Adrenal gland (tissue), 5 donors: ENCODE measurements around the gene WDR53.

Experiments used
- POLR2A ChIP-seq, 2 donors: fragments of 450-650 bp; IDR thresholded peaks; one replicate each; pipeline ENCODE4 v1.6.1; 2017; ENCODE audit warnings: antibody characterized with exemption in 2 of 2, mild to moderate bottlenecking in 2 of 2, moderate library complexity in 1 of 2
- TF ChIP-seq, protein P1 (sequence below), 6 experiments: fragments of 450-650 bp in 4 of 6; fragments of 200-600 bp in 2 of 6; sonication (generic) in 1 of 6; IDR thresholded peaks; 1 replicate in 5 of 6; 2 replicates in 1 of 6; pipeline versions ENCODE4 v1.5.1 to v1.8.0; 2016 to 2021; ENCODE audit warnings: antibody characterized with exemption in 6 of 6, mild to moderate bottlenecking in 2 of 6, moderate library complexity in 1 of 6
- donor health status: DM: no; HTN: no; CAD: no.

DNA sequence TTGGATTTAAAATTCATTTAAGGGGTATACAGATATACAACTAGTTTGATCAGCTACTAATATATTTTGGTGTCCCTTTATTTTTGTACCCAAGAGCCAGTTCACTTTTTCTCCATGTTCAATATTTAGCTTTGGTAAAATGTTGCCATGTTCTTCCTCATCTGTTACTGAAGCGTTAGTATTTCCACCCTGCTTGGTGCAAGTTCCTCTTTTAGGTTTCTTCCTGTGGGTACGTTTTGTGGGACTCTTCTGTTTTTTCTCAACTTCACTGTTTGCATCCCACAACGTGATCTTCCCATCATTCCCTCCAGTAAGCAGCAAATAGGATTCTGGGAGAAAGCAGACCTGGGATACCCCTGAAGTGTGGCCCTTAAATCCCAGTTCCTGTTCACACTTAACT is 14.1 kb downstream of the WDR53 start:
- TF ChIP-seq, protein P1, sequence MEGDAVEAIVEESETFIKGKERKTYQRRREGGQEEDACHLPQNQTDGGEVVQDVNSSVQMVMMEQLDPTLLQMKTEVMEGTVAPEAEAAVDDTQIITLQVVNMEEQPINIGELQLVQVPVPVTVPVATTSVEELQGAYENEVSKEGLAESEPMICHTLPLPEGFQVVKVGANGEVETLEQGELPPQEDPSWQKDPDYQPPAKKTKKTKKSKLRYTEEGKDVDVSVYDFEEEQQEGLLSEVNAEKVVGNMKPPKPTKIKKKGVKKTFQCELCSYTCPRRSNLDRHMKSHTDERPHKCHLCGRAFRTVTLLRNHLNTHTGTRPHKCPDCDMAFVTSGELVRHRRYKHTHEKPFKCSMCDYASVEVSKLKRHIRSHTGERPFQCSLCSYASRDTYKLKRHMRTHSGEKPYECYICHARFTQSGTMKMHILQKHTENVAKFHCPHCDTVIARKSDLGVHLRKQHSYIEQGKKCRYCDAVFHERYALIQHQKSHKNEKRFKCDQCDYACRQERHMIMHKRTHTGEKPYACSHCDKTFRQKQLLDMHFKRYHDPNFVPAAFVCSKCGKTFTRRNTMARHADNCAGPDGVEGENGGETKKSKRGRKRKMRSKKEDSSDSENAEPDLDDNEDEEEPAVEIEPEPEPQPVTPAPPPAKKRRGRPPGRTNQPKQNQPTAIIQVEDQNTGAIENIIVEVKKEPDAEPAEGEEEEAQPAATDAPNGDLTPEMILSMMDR (IDR thresholded peaks at IDR 0.05): no peak
- TF ChIP-seq POLR2A (IDR thresholded peaks at IDR 0.05): no peak
